H1 (cell line): ENCODE measurements around the gene KLRB1. TPM values are rescaled to one million over a fixed set of nuclear protein-coding genes. Genes with fewer than 3 reads are reported as not detected.

Experiments
- CTCF ChIA-PET: fragments of 300-600 bp; sonication (Branson Sonifier 250); formaldehyde crosslinking; loops from one replicate; lab custom pipeline; 2021; ENCODE audit not compliant: partially characterized antibody; lab: Charles Lee
- POLR2A ChIA-PET: fragments of 300-600 bp; sonication (Branson Sonifier 250); formaldehyde crosslinking; loops from one replicate; lab custom pipeline; 2021; ENCODE audit warnings: inconsistent platforms; ENCODE audit not compliant: partially characterized antibody; lab: Charles Lee
- DNase-seq, 2 experiments: peaks; one replicate each; pipeline versions ENCODE4 v3.0.0 to v3.0.0-alpha.2; 2010 to 2022; ENCODE audit warnings: low spot score in 2 of 2, low read depth in 1 of 2, mixed read lengths in 1 of 2
- FAIRE-seq: peaks from 2 replicates; lab custom pipeline; 2011; peaks lifted over from hg19 to GRCh38; lab: Jason Lieb, UNC
- H2AFZ ChIP-seq: 2 replicates; pipeline ENCODE4 v1.8.1; 2012; ENCODE audit warnings: low read length, inconsistent platforms
- H2AK5ac ChIP-seq: 2 replicates; pipeline ENCODE4 v1.6.1; 2013; ENCODE audit warnings: low read depth, low read length
- H2BK120ac ChIP-seq: replicated peaks from 2 replicates; pipeline ENCODE3; 2013; ENCODE audit warnings: low read depth, low read length, inconsistent platforms
- H2BK12ac ChIP-seq: 2 replicates; pipeline ENCODE4 v1.6.1; 2013; ENCODE audit warnings: low read depth, low read length
- H2BK15ac ChIP-seq: 2 replicates; pipeline ENCODE4 v1.6.1; 2013; ENCODE audit warnings: low read length
- H2BK20ac ChIP-seq: 2 replicates; pipeline ENCODE4 v1.6.1; 2013; ENCODE audit warnings: low read length
- H2BK5ac ChIP-seq: 2 replicates; pipeline ENCODE4 v1.6.1; 2013; ENCODE audit warnings: low read depth, low read length
- H3K14ac ChIP-seq: 2 replicates; pipeline ENCODE4 v1.6.1; 2013; ENCODE audit warnings: inconsistent platforms; ENCODE audit not compliant: insufficient read length
- H3K18ac ChIP-seq: 2 replicates; pipeline ENCODE4 v1.6.1; 2013; ENCODE audit warnings: low read length; ENCODE audit errors: extremely low read depth
- H3K23ac ChIP-seq: 2 replicates; pipeline ENCODE4 v1.6.1; 2013; ENCODE audit warnings: inconsistent platforms; ENCODE audit not compliant: insufficient read length
- H3K23me2 ChIP-seq: 2 replicates; pipeline ENCODE4 v1.6.1; 2013; ENCODE audit warnings: low read depth, low read length
- H3K27ac ChIP-seq: 2 replicates; pipeline ENCODE4 v1.6.1; 2011; ENCODE audit warnings: low read depth, low read length, inconsistent platforms
- H3K27me3 ChIP-seq, 4 experiments: replicated peaks in 1 of 4; 1 replicate in 1 of 4; 2 replicates in 3 of 4; pipeline versions ENCODE4 v1.6.1 to v1.8.1; 2011 to 2013; ENCODE audit warnings: low read length in 3 of 4, mild to moderate bottlenecking in 3 of 4, inconsistent platforms in 2 of 4, mixed read lengths in 2 of 4, moderate library complexity in 1 of 4; ENCODE audit not compliant: control insufficient read depth in 3 of 4, insufficient read depth in 3 of 4; ENCODE audit errors: extremely low read depth in 1 of 4
- H3K36me3 ChIP-seq, 4 experiments: 2 replicates each; pipeline versions ENCODE4 v1.6.1 to v1.8.1; 2011 to 2013; ENCODE audit warnings: mild to moderate bottlenecking in 4 of 4, low read length in 3 of 4, moderate library complexity in 2 of 4, control low read depth in 1 of 4, inconsistent platforms in 1 of 4; ENCODE audit not compliant: insufficient read depth in 4 of 4, control insufficient read depth in 2 of 4
- H3K4ac ChIP-seq: replicated peaks from 2 replicates; pipeline ENCODE3; 2013; ENCODE audit warnings: low read length, low read depth, mixed read lengths, inconsistent platforms; ENCODE audit not compliant: insufficient read length
- H3K4me1 ChIP-seq, 4 experiments: replicated peaks in 1 of 4; 1 replicate in 1 of 4; 2 replicates in 3 of 4; pipeline versions ENCODE4 v1.6.1 to v1.8.1; 2011 to 2013; ENCODE audit warnings: low read length in 3 of 4, inconsistent platforms in 2 of 4, mixed read lengths in 1 of 4; ENCODE audit not compliant: insufficient read depth in 4 of 4, control insufficient read depth in 3 of 4
- H3K4me2 ChIP-seq, 2 experiments: 2 replicates each; pipeline versions ENCODE4 v1.6.1 to v1.8.1; 2011 to 2013; ENCODE audit warnings: low read depth in 2 of 2, low read length in 2 of 2, control low read depth in 1 of 2, inconsistent platforms in 1 of 2, mild to moderate bottlenecking in 1 of 2; ENCODE audit not compliant: insufficient read depth in 1 of 2
- H3K4me3 ChIP-seq, 4 experiments: fragments of 200-600, 300-600 bp in 1 of 4; sonication (generic), shearing (Covaris generic), sonication (Bioruptor Twin) in 1 of 4; 2 replicates each; pipeline versions ENCODE4 v1.5.1 to v1.8.1; 2011 to 2016; ENCODE audit warnings: low read length in 4 of 4, low read depth in 3 of 4, control low read depth in 2 of 4, inconsistent platforms in 2 of 4, mild to moderate bottlenecking in 2 of 4, mixed read lengths in 1 of 4, moderate library complexity in 1 of 4; ENCODE audit not compliant: insufficient read depth in 2 of 4; ENCODE audit errors: extremely low read depth in 1 of 4
- H3K56ac ChIP-seq: replicated peaks from 2 replicates; pipeline ENCODE3; 2013; ENCODE audit warnings: low read depth, mild to moderate bottlenecking, mixed read lengths, low read length, inconsistent platforms; ENCODE audit not compliant: insufficient read length
- H3K79me1 ChIP-seq: 2 replicates; pipeline ENCODE4 v1.6.1; 2013; ENCODE audit warnings: low read depth, low read length, control low read depth
- H3K79me2 ChIP-seq, 2 experiments: 2 replicates each; pipeline versions ENCODE4 v1.6.1 to v1.8.1; 2012 to 2013; ENCODE audit warnings: low read length in 2 of 2, mild to moderate bottlenecking in 2 of 2, inconsistent platforms in 1 of 2; ENCODE audit not compliant: insufficient read depth in 2 of 2, control insufficient read depth in 1 of 2
- H3K9ac ChIP-seq, 4 experiments: replicated peaks in 1 of 4; 1 replicate in 1 of 4; 2 replicates in 3 of 4; pipeline versions ENCODE4 v1.6.1 to v1.8.1; 2011 to 2013; ENCODE audit warnings: low read depth in 3 of 4, low read length in 3 of 4, control low read depth in 2 of 4, mild to moderate bottlenecking in 2 of 4, moderate library complexity in 2 of 4, inconsistent platforms in 1 of 4; ENCODE audit errors: extremely low read depth in 1 of 4
- H3K9me3 ChIP-seq, 2 experiments: 2 replicates each; pipeline versions ENCODE4 v1.6.1 to v1.8.1; 2012 to 2013; ENCODE audit warnings: mild to moderate bottlenecking in 2 of 2, moderate library complexity in 2 of 2, control low read depth in 1 of 2, inconsistent platforms in 1 of 2, low read depth in 1 of 2, low read length in 1 of 2, mixed read lengths in 1 of 2; ENCODE audit not compliant: insufficient read depth in 2 of 2
- H4K20me1 ChIP-seq, 2 experiments: replicated peaks in 1 of 2; 2 replicates each; pipeline versions ENCODE3 to v1.8.1; 2011 to 2013; ENCODE audit warnings: inconsistent platforms in 2 of 2, low read length in 2 of 2, mild to moderate bottlenecking in 1 of 2; ENCODE audit not compliant: insufficient read depth in 2 of 2, control insufficient read depth in 1 of 2
- H4K5ac ChIP-seq: 2 replicates; pipeline ENCODE4 v1.6.1; 2013; ENCODE audit warnings: low read length, low read depth, mixed read lengths, inconsistent platforms; ENCODE audit not compliant: insufficient read length
- H4K8ac ChIP-seq: 2 replicates; pipeline ENCODE4 v1.8.0; 2013; ENCODE audit warnings: mild to moderate bottlenecking, moderate library complexity, low read length, inconsistent platforms; ENCODE audit not compliant: insufficient read depth; ENCODE audit errors: extremely low read depth
- H4K91ac ChIP-seq: replicated peaks from 2 replicates; pipeline ENCODE3; 2013; ENCODE audit warnings: low read length, mixed read lengths, inconsistent platforms; ENCODE audit not compliant: insufficient read length
- CHD1 ChIP-seq: IDR thresholded peaks from 2 replicates; pipeline ENCODE4 v1.6.1; 2012; ENCODE audit warnings: low read depth, low read length, improper control_type of control experiment
- CHD2 ChIP-seq: IDR thresholded peaks from 2 replicates; pipeline ENCODE4 v1.6.1; 2012; ENCODE audit warnings: low read length, improper control_type of control experiment
- EGR1 ChIP-seq: IDR thresholded peaks from 2 replicates; pipeline ENCODE4 v1.6.1; 2011; ENCODE audit warnings: low read depth, low read length, borderline replicate concordance
- HDAC6 ChIP-seq: IDR thresholded peaks from one replicate; pipeline ENCODE4 v1.7.1; 2012; ENCODE audit warnings: low read depth, mild to moderate bottlenecking, inconsistent platforms, low read length, moderate library complexity
- KDM4A ChIP-seq: IDR thresholded peaks from one replicate; pipeline ENCODE4 v1.7.1; 2012; ENCODE audit warnings: low read depth, mild to moderate bottlenecking, moderate library complexity, low read length, inconsistent platforms; ENCODE audit not compliant: severe bottlenecking
- RFX5 ChIP-seq: IDR thresholded peaks from 2 replicates; pipeline ENCODE4 v1.6.1; 2011; ENCODE audit warnings: low read depth, low read length, improper control_type of control experiment, borderline replicate concordance
- SIRT6 ChIP-seq: IDR thresholded peaks from one replicate; pipeline ENCODE4 v1.7.1; 2012; ENCODE audit warnings: low read length, inconsistent platforms
- SP1 ChIP-seq: IDR thresholded peaks from 2 replicates; pipeline ENCODE4 v1.6.1; 2011; ENCODE audit warnings: low read depth, low read length
- WGBS, 2 experiments: shearing (Covaris generic) in 1 of 2; methylation state at CpG; one replicate each; pipeline versions ENCODE4 v1.1.6 to v1.1.7; 2013 to 2015; ENCODE audit warnings: low lambda C conversion rate in 2 of 2, mixed read lengths in 2 of 2, inconsistent platforms in 1 of 2, low coverage in 1 of 2, missing lambda C conversion rate in 1 of 2; ENCODE audit not compliant: insufficient replicate concordance in 2 of 2, insufficient coverage in 1 of 2, insufficient read length in 1 of 2; ENCODE audit errors: extremely low coverage in 1 of 2, missing lambda C conversion rate in 1 of 2; 5-methylcytosine and 5-hydroxymethylcytosine counted together
- polyA plus RNA-seq, 7 experiments: library from polyadenylated mRNA; depleted of rRNA in 3 of 7; stranded (reverse) in 5 of 7; unstranded in 2 of 7; fragments of >200 nt in 5 of 7; fragments of 200-250 nt in 2 of 7; gene quantifications; 1 replicate in 5 of 7; 2 replicates in 1 of 7; 4 replicates in 1 of 7; pipeline versions ENCODE4 v1.2.1 to v1.2.3, GENCODE V29; 2011 to 2013; ENCODE audit warnings: missing spikeins in 2 of 7, mixed read lengths in 2 of 7
- total RNA-seq: library from RNA; stranded (reverse); fragmentation: NEBNext Ultra II Directional; extraction: Animal tissue kit (Norgen Biotek cat#: 25700); gene quantifications from 2 replicates; pipeline ENCODE4 v1.2.1, GENCODE V29; 2021
- TF ChIP-seq, protein P1 (sequence below): IDR thresholded peaks from 2 replicates; pipeline ENCODE4 v1.6.1; 2011; ENCODE audit warnings: low read depth, mild to moderate bottlenecking, low read length; ENCODE audit not compliant: insufficient read depth

The KLRB1 gene
- total and polyA plus RNA-seq, 2 of the 8 experiments (the other 6 are each of a cell fraction or from before 2014, with no cell fraction given) = not detected

- peak; percentile 45 for FAIRE-seq
- H3K23me2 ChIP-seq = peaks cover 11% of the 10 kb centered on the region; the same call in 1 of the 2 replicates
- CTCF ChIA-PET = interaction anchor here (1.5 to 1.9 kb wide), 2 partner anchors 15 to 180 kb away, joined by 4 to 5 read pairs; no protein-coding TSS in a partner anchor
- H4K20me1 ChIP-seq = no peaks in the 10 kb centered on the region
- no peak overlapping the region for H3K18ac ChIP-seq
- H3K23ac ChIP-seq = no peak overlapping the region
- peak overlapping the region; percentile 69 for H3K27ac ChIP-seq
- TF ChIP-seq CHD2 (no peak), SIRT6 (no peak), KDM4A (no peak), RFX5 (no peak), CHD1 (no peak), HDAC6 (no peak), SP1 (no peak), EGR1 (no peak)
- TF ChIP-seq, protein P1, sequence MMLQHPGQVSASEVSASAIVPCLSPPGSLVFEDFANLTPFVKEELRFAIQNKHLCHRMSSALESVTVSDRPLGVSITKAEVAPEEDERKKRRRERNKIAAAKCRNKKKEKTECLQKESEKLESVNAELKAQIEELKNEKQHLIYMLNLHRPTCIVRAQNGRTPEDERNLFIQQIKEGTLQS = no peak
- WGBS, 2 experiments = 47% methylated on average over 13 of the region's 13 CpGs; no CpG with 5 or more reads in 1 of the 2 experiments
- H3K9me3 ChIP-seq = no peaks in the 10 kb centered on the region
- no peak overlapping the region for H4K5ac ChIP-seq
- no peak overlapping the region for H4K91ac ChIP-seq
- H3K27me3 ChIP-seq = no peaks in the 10 kb centered on the region
- H3K4me1 ChIP-seq = peaks cover 2 to 7% (median 5%) of the 10 kb centered on the region in 4 experiments; a peak in 3 of 7 replicates
- peaks cover under 1 to 4% (median 2%) of the 10 kb centered on the region in 4 experiments; a peak in 3 of 8 replicates for H3K36me3 ChIP-seq
- H3K4me3 ChIP-seq = peak overlapping the region; percentile 63 to 85 (median 80)
- no peak overlapping the region for H2BK15ac ChIP-seq
- H2AFZ ChIP-seq = no peak overlapping the region
- H3K9ac ChIP-seq = peak overlapping the region in 2 of 4 experiments; percentile 8 to 80; a peak in 3 of 7 replicates
- no peaks in the 10 kb centered on the region for H3K79me1 ChIP-seq
- H3K56ac ChIP-seq = no peak overlapping the region
- H2BK20ac ChIP-seq = no peak overlapping the region
- no peak overlapping the region for H2BK120ac ChIP-seq
- DNase-seq = no peak
- POLR2A ChIA-PET = interaction anchor here (1.4 to 2.1 kb wide), 3 partner anchors 10 to 200 kb away, joined by 5 to 10 read pairs (median 7); no protein-coding TSS in a partner anchor
- H2BK12ac ChIP-seq = 0 out of 2 replicates have a peak overlapping the region, but pooled peaks have one; percentile 32
- no peak overlapping the region for H3K14ac ChIP-seq
- H2BK5ac ChIP-seq = no peak overlapping the region
- H3K4me2 ChIP-seq = peak overlapping the region; percentile 83 to 92
- peaks cover 0 to 30% of the 10 kb centered on the region in 2 experiments; a peak in 3 of 4 replicates for H3K79me2 ChIP-seq
- no peak overlapping the region for H2AK5ac ChIP-seq
- no peak overlapping the region; the same call in 1 of the 2 replicates for H4K8ac ChIP-seq
- no peak overlapping the region for H3K4ac ChIP-seq
Observed at GRCh38 chr12:9648701-9649531, 41.2 kb upstream of the KLRB1 start.
